ENCODE measurements around the gene RB1. TPM values are rescaled to one million over a fixed set of nuclear protein-coding genes. Genes with fewer than 3 reads are reported as not detected.

RB1 gene
- total RNA-seq, 1 experiment from 2014 or later: 18.8 TPM

- TF ChIP-seq NFATC4 (CRISPR knock-in tag; IDR thresholded peaks at IDR 0.05) (no peak), NR2C2 (CRISPR knock-in tag; IDR thresholded peaks at IDR 0.05) (no peak)
- TF ChIP-seq, protein P1, sequence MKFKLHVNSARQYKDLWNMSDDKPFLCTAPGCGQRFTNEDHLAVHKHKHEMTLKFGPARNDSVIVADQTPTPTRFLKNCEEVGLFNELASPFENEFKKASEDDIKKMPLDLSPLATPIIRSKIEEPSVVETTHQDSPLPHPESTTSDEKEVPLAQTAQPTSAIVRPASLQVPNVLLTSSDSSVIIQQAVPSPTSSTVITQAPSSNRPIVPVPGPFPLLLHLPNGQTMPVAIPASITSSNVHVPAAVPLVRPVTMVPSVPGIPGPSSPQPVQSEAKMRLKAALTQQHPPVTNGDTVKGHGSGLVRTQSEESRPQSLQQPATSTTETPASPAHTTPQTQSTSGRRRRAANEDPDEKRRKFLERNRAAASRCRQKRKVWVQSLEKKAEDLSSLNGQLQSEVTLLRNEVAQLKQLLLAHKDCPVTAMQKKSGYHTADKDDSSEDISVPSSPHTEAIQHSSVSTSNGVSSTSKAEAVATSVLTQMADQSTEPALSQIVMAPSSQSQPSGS (CRISPR knock-in tag; IDR thresholded peaks at IDR 0.05; ENCODE audit: borderline replicate concordance, low read depth): no peak
- TF ChIP-seq, protein P2, sequence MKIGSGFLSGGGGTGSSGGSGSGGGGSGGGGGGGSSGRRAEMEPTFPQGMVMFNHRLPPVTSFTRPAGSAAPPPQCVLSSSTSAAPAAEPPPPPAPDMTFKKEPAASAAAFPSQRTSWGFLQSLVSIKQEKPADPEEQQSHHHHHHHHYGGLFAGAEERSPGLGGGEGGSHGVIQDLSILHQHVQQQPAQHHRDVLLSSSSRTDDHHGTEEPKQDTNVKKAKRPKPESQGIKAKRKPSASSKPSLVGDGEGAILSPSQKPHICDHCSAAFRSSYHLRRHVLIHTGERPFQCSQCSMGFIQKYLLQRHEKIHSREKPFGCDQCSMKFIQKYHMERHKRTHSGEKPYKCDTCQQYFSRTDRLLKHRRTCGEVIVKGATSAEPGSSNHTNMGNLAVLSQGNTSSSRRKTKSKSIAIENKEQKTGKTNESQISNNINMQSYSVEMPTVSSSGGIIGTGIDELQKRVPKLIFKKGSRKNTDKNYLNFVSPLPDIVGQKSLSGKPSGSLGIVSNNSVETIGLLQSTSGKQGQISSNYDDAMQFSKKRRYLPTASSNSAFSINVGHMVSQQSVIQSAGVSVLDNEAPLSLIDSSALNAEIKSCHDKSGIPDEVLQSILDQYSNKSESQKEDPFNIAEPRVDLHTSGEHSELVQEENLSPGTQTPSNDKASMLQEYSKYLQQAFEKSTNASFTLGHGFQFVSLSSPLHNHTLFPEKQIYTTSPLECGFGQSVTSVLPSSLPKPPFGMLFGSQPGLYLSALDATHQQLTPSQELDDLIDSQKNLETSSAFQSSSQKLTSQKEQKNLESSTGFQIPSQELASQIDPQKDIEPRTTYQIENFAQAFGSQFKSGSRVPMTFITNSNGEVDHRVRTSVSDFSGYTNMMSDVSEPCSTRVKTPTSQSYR (CRISPR knock-in tag; IDR thresholded peaks at IDR 0.05): no peak
Measured at GRCh38 chr13:48437371-48437770, 133.8 kb downstream of the RB1 start (continued).

GRCh38 chr13:48443442-48444208, 140.1 kb downstream of the RB1 start:
- Mint-ChIP-seq H3K9me3 (no peaks in the 10 kb centered on the region), H3K27ac (no peak overlapping the region), H3K36me3 (no peaks in the 10 kb centered on the region), H3K27me3 (ENCODE audit: low read depth) (no peaks in the 10 kb centered on the region), H3K4me3 (no peak overlapping the region), H3K4me1 (no peaks in the 10 kb centered on the region)
- ChIA-PET POLR2A (no interaction called here), CTCF (no interaction called here)
- DNase-seq (ENCODE audit: low spot score) (no peak), ATAC-seq (no peak)
- no peak for TF ChIP-seq PRRX2 (CRISPR knock-in tag; IDR thresholded peaks at IDR 0.05)
- TF ChIP-seq CREM (CRISPR knock-in tag; IDR thresholded peaks at IDR 0.05): no peak
- no peak for TF ChIP-seq ZNF121 (CRISPR knock-in tag; IDR thresholded peaks at IDR 0.05)
- no peak for TF ChIP-seq ZNF138 (CRISPR knock-in tag; conservative IDR thresholded peaks at IDR 0.05)
- TF ChIP-seq ZSCAN18 (CRISPR knock-in tag; IDR thresholded peaks at IDR 0.05): no peak
- no peak for TF ChIP-seq AFF4 (CRISPR knock-in tag; IDR thresholded peaks at IDR 0.05; ENCODE audit: borderline replicate concordance)
- no peak for TF ChIP-seq IRF1 (CRISPR knock-in tag; IDR thresholded peaks at IDR 0.05)
- TF ChIP-seq SMAD4 (CRISPR knock-in tag; IDR thresholded peaks at IDR 0.05): no peak
- no peak for TF ChIP-seq FOXP1 (CRISPR knock-in tag; IDR thresholded peaks at IDR 0.05; ENCODE audit: borderline replicate concordance)
- TF ChIP-seq TCF7 (CRISPR knock-in tag; IDR thresholded peaks at IDR 0.05; ENCODE audit: low read depth): no peak
- TF ChIP-seq NFYB (CRISPR knock-in tag; conservative IDR thresholded peaks at IDR 0.05; ENCODE audit: low read depth): no peak
- TF ChIP-seq, protein P3, sequence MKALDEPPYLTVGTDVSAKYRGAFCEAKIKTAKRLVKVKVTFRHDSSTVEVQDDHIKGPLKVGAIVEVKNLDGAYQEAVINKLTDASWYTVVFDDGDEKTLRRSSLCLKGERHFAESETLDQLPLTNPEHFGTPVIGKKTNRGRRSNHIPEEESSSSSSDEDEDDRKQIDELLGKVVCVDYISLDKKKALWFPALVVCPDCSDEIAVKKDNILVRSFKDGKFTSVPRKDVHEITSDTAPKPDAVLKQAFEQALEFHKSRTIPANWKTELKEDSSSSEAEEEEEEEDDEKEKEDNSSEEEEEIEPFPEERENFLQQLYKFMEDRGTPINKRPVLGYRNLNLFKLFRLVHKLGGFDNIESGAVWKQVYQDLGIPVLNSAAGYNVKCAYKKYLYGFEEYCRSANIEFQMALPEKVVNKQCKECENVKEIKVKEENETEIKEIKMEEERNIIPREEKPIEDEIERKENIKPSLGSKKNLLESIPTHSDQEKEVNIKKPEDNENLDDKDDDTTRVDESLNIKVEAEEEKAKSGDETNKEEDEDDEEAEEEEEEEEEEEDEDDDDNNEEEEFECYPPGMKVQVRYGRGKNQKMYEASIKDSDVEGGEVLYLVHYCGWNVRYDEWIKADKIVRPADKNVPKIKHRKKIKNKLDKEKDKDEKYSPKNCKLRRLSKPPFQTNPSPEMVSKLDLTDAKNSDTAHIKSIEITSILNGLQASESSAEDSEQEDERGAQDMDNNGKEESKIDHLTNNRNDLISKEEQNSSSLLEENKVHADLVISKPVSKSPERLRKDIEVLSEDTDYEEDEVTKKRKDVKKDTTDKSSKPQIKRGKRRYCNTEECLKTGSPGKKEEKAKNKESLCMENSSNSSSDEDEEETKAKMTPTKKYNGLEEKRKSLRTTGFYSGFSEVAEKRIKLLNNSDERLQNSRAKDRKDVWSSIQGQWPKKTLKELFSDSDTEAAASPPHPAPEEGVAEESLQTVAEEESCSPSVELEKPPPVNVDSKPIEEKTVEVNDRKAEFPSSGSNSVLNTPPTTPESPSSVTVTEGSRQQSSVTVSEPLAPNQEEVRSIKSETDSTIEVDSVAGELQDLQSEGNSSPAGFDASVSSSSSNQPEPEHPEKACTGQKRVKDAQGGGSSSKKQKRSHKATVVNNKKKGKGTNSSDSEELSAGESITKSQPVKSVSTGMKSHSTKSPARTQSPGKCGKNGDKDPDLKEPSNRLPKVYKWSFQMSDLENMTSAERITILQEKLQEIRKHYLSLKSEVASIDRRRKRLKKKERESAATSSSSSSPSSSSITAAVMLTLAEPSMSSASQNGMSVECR (CRISPR knock-in tag; IDR thresholded peaks at IDR 0.05; ENCODE audit: borderline replicate concordance): no peak
- TF ChIP-seq GRHL2 (CRISPR knock-in tag; IDR thresholded peaks at IDR 0.05; ENCODE audit: insufficient replicate concordance, severe bottlenecking): no peak
- TF ChIP-seq IRF2 (CRISPR knock-in tag; IDR thresholded peaks at IDR 0.05; ENCODE audit: borderline replicate concordance, low read depth): no peak
